Activated CD4-positive, alpha-beta T cell treated with anti-CD3 and anti-CD28 coated beads, Interleukin-2, Interleukin-4, amounts not matched to agents 100 ng/mL and 50 ng/mL, durations not matched to agents 16 hours and 8 hours (primary cell): ENCODE data around the gene RBM17.
"Not testable (repeated sequence)": the region's sequence is repeated elsewhere in the genome, so short reads cannot be mapped to it uniquely, and the experiment has no call there.

Experiments used
- DNase-seq: peaks from one replicate; pipeline ENCODE4 v3.0.0-alpha.2; 2020; ENCODE audit warnings: low spot score

RBM17 gene

DNA sequence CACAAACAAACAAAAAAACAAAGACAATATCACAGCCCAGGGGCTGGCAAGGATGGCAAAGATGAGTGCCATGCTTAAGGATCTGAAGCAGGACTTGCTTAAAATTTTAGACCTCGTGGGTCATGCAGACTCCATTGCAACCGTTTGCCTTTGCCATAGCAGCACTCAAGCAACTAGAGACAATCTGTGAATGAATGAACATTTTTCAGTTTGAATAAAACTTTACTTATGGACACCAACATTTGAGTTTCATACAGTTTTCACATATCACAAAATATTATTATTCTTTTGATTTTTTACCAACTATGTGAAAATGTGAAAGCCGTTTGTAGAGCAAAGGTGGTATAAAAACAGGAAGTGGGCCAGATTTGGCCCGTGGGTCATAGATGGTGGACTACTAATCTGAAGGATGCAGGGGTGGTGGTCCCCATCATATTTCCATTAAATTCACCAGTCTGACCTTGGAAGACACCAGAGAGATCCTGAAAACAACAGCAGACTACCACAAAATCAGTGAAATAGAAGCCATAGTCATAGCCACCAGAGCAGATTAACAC, 8.3 kb upstream of the RBM17 start:
- no peak for DNase-seq

DNA sequence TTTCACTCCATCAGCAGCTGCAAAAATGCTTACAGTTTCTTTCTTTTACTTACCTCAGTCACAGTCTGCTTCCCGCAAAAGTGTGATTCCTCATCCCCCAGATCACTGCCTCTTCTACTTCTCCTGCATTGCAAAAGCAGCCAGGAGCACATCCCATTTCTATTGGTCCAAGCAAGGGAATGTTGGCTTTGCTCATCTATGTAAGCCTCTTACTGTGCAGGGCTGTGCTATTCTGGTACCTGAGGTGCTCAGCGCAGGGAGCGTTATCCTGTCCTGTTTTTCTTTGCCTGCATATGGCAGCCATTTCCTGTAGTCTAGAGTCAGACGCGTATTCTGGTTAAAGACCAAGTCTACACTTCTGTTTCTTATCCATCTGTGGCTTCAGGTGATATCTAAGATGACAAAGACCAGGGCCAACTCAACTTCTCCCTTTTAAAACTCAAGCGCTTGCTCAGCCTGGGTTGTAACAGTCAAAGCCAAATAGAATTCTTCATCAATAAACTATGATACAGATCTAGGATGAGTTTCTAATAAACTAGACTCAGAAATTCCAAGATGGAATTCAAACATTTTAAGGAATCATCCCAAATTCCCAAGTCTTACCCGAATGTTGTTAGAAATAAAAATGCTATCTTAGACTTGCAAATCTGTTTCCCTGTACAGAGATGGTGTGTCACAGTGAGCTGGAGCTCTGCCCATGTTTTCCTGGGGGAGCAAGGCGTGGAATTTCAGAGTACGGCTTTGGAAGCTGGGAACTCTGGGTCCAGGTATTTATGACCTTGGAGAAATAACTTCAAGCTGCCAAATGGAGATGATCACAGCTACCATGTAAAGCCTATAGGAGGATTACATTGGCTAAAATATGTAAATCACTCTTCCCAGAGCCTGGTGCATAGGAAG, 6.1 kb upstream of the RBM17 start:
- DNase-seq = peak; percentile 73

DNA sequence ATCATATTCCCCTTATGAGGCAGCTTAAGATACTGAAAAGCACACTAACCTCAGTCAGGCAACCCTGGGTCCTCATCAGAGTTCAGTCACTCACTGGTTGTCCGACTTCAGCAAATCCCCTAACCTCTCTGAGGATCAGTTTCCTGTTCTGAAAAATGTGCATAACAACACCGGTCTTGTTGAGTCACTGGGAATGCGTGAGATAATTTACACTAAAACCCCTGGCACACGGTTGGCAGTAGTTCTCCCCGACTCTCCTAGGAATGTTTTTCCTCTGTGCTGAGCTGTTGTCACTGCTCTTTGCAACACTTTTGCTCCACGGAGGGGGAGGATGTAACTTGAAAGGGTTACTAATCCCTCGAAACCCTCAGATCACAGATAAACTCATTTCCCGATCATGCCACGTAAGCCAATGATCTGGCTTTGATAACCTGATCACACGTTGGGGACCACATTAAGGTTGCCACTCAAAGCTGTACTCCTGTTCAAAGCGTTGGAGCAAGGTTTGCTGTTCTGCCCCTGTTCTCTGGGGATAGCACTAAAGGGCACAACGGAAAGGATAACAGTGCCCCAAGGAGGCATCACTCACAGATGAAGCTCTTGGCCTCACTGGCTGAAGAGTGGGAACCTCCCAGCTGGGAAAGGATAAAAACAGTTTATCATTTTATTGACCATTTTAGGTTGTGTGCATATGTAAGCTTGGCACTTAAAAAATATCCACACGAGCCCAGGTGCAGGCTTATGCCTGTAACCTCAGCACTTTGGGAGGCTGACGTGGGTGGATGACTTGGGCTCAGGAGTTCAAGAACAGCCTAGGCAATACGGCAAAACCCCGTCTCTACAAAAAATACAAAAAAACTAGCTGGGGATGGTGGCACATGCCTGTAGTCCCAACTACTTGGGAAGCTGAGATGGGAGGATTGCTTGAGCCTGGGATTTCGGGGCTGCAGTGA, 5.0 kb upstream of the RBM17 start:
- peak; percentile 97 for DNase-seq

DNA sequence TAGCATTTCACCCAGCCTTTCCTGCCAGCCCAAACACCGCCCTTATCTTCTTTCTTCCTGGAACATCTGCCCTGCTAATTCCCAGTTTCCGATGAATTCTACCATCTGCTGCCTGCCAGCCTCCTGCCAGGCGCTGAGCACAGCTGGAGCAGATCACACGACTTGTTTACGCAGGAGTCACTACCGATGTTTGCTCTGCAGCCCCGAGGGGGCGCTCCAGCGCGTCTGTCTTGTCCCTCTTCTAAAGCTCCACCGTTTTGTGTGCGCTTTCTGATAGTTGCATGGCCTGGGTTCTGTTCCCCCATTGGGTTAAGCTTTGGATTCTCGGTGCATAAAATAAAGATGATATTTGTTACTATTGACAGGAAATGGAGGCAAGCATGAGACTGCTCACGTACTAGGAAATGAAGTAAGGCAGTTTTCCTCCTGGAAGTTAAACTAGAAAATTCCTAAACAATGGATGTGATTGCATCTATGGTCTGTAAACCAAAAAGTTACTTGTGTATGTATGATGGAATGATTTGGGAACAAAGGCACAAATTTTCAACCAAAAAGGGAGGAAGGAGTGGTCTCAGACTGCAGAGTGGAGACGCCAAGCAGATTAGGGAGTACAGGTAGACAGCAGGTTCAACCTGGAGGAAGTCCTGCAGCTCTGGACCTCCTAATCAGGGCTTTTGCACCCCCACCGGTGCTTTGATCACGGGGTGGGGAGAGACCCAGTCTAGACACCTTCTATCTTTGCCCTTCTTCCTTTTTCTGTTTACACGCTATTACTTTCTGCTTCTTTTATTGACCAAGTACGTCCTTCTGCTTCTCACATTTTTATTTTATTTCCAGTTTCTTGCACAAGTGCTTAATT, 2.2 kb upstream of the RBM17 start:
- peak; percentile 92 for DNase-seq

DNA sequence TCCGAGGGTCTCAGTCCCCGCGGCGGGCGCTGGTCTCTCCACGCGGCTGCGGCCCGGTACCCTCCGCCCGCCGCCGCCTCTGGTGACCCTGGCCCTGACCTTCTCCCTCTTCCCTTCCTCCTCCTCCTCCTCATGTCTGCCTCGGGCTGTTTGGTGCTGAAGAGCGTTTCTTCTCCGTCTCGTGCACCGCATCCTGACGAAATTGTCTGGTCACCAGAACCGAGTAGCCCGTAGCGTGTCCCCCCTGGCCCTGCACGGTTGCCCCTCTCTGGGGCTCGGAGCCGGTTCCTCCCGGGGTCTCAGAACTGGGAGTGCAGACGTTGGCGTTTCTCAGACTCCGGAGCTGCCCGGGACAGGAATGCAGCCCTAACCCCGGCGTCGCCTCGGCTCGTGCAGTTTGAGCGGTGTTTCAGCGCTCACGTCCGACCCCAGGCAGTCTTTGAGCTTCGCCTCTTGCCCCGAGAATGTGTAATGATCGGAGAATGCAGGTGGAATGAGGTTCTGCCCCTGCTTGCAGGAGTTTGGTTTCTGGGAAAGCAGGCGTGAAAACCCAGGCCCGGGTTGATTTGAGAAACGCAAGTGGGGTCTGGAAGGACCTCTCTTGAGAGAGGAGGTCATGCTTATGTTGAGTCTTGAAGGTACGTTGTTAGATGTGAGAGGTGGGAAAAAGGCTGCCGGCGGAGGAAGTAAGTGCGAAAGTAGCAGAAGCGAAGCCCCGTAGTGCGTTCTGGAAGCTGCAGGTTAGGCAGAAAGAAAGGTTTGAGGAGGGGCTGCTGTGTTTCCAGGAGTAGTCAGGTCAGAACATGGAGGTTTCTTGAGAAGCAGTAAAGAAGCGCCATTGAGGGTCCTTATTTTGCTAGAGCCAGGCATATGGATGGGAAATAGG, 743 bp downstream of the RBM17 start:
- no peak for DNase-seq

DNA sequence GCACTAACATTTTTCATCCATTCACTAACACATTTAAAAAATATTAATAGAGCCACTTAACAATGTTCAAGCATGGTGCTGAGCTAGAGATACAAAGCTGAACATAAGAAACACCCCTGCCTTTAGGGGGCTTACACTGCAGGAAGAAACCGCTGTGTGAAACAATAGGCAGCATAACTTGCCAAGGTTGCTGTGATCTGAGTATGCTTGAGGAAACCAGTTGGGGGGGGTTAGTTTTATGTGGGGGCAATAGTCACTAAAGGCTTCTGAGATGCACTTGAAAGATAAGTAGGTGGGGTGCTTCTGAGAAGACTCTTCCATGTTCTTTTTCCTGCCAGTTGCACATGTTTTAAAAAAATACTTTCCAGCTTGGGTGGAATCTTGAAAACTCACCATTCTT, 2.8 kb downstream of the RBM17 start:
- peak; percentile 40 for DNase-seq

DNA sequence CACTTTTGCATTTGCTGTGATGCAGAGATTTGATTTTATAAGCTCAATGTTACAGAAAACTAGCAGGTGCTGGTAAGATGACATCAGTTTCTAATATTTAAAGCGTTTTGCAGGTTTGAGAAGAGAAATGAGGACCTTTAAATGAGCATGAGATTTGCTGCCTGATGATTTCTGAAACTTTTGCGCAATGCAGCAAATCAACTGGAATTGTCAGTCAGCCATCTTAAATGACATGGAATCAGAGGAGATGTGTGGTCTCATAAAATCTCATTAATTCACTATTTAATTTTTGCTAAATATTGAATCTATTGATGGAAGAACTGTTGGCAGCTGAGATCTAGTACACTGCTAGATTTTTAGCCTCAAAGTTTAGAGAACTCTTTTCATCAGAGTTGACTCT, 3.9 kb downstream of the RBM17 start:
- DNase-seq = no peak

DNA sequence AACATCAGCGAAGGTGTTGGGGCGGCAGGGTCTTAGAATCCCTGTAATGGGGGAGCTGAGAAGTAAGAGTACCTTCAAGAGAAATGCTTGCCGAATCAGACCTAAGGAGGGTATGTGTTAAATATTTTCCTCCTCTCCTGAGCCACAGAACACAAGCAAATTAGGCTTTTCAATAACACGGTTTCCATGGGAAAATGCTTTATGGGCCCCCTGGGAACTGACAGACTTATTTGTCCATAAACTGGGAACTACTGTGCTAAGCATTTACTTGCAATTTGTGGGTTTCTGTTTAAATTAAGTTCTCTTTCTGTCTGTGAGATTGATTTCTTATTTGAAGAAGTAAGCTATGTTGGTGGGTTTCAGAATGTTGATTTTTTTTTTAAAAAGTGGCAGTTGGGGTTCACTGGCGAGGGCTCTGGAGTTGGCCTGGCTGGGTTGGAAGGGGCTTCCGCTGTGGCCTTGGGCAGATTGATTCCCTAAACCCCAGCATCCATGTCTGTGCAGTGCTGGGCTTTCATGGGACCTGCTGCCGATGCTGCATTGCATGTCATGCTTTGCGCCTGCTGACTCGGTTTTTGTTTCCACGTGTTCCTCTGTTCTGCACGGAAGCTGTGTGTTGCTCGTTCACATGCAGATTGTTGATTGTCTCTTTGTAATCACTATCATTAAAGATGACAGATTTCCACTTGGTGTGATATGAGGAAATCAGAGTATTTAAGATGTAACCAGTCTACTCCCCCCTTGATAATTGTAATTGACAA, 7.2 kb downstream of the RBM17 start:
- no peak for DNase-seq

DNA sequence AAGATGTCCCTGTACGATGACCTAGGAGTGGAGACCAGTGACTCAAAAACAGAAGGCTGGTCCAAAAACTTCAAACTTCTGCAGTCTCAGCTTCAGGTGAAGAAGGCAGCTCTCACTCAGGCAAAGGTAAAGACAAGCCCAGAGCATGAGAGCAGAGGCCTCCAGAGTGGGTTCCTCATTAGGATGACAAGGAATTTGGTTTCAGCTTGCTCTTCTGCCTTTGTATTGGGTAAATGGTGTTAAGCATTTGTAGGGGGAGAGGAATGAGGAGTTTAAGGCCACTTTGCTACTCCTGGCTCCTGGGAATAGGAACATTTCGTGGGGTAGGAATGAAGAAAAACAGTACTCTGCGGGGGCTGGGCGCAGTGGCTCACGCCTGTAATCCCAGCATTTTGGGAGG, 8.2 kb downstream of the RBM17 start:
- DNase-seq = no peak

DNA sequence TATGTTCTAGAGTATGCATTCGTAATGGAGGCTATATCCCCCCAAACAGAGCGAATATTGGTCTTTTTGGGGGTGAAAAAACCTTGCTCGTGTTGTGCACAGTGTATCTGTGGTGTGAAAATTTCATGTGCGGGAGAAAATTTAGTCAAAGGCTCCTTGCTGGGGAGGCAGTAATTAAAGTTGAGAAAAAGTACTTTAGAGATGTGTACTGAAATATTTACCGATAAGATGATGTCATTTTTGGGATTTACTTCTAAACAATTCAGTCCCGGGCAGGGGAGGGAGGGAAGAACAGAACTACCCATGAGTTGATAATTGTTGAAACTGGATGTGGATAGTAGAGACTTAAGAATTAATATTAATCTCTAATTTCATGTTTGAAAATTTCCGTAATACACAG, 9.3 kb downstream of the RBM17 start:
- DNase-seq = no peak

DNA sequence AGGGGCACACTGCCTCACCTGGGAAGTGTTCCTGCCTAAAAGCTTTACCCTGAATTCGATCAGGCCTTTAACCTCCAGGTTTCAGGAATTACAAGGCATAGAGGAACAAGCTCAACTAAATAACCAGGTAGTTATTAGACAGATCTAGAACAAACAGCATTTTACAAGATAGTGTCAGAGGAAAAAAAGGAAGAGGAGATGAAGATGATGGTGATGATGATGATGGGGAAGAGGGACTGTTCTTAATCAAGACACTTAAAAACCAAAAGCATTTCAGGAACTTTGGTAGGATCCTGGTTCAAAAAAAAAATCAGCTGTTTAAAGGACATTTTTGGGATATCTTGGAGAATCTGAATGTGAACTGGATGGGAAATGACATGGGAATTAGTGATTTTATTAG, 11.5 kb downstream of the RBM17 start:
- DNase-seq = no peak

DNA sequence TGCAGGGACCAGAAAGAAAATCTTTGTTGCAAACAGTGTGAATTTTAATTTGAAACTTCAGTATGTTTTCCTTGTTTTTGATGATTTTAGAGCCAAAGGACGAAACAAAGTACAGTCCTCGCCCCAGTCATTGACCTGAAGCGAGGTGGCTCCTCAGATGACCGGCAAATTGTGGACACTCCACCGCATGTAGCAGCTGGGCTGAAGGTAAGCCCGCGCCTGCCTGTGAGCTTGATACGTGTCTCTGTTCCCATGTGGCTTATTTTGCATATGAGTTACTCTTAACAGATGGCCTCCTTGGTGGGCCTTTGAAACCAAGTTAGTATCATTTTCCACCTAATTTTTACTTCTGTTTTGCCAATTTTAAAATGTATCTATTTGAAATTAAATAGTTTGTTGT, 12.3 kb downstream of the RBM17 start:
- no peak for DNase-seq

DNA sequence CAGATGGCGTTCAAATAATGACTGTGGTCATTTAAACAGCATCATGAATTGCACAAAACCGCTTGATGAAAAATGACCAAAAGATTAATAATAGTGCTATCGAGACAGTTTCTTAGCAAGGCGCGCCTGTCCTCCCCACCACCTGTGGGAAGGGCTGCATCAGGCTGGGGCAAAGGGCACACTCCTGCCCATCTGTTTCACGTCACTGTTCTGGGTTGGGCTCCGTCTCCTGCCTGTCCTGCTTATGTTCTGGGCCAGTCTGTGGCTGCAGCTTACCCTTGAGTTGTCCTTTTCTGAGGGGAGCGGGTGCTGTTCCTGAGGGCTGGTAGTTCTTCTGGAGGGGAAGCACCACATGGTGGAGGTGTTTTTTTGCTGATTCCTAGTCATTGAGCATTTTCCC, 13.3 kb downstream of the RBM17 start:
- DNase-seq = no peak

DNA sequence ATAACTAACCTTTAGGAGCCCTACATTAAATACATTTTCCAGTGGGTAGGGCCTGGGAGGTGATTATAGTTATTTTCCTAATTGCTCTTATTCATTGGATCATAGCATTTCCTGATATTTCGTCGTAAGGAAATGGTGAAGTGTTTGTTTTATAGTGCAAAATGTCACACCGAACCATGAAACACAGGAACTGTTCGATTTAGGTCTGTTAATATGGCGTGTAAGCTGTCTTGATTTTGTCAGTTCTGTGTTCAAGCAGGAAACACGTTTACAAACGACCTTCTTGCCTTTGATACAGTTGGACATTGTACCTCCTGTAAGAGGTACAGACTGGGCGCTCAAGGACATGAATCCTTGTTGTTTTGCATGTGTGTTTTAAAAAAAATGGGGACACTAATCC, 14.8 kb downstream of the RBM17 start:
- DNase-seq = no peak

DNA sequence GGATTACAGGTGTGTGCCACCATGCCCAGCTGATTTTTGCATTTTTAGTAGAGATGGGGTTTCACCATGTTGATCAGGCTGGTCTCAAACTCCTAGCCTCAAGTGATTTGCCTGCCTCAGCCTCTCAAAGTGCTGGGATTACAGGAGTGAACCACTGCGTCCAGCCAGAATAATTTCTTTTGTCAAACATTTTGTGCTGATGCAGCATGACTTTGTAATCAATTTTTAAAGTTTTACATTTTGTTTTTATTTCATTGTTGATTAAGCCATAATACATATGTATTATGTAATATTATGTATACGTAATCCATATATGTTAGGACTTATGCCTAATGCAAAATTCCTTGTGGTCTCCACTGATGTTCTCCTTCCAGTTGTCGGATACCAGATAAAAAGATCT, 18.8 kb downstream of the RBM17 start:
- DNase-seq = not testable (repeated sequence)

DNA sequence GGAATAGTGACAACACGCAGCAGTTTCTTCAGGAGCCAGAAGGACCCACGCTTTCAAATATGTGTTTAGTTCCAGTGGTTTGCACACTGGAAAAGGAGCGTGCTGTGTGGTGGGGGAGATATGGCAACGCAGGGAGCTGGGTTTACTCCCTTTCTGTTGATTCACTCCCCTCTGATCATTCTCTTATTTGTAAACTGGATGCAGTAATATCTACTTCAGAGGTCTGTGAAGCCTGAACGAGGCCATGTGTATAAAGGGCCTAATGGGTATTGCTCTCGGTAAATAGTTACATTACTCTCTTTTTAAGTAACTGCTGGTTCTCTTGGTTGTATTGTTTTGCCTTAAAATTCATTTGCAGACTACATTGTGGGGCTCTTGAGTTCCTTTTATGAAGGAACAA, 19.2 kb downstream of the RBM17 start:
- no peak for DNase-seq

DNA sequence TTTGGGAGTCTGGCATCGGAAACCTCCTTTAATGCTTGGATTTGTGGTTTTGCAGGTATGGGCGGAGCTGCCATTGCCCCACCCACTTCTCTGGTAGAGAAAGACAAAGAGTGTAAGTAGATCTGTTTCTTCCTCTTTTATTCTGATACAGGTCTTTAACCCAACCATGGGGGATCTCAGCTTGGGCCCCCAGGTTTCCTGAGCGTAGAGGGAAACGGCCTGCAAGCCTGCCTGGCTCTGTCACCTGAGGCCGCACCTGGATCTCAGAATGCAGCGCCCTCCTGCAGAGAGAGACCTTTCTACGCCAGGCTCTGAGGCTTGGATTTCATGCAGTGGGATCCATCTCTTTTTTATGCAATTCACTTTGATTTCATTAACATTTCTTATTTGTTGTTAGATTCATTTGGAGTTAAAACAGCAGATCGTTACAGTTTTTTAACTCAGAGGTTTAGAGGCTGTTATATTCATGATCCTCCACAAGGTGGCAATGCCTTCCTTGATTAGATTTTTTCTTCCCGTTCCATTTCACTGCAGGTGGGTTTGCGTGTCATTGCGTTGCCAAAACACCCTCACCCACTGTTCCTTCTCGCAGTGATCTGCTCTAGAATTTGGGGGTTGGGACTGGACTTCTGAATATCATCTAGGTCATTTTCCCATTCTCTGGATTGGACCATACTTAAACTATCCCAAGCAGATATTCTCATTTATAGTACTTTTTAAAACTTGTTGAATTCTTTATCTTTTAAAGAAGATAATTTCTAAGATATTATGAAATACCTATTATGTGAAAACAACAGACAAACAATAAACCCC, 20.0 kb downstream of the RBM17 start:
- DNase-seq = peak; percentile 51

DNA sequence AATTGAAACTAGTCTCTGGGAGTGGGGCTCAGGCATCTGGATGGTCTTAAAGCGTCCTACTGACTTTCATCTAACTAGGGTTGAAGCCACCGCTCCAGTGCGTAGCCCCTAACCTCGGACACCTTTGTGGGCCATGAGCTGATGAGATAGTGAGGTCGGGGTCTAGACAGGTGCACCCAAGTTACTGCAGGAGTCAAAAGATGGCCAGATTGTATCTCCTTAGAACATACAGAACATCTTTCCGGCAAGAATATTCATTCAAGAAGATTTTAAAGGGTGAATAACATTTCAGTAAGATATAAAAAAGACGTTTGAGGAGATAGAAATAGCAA, 20.6 kb downstream of the RBM17 start:
- DNase-seq = no peak

DNA sequence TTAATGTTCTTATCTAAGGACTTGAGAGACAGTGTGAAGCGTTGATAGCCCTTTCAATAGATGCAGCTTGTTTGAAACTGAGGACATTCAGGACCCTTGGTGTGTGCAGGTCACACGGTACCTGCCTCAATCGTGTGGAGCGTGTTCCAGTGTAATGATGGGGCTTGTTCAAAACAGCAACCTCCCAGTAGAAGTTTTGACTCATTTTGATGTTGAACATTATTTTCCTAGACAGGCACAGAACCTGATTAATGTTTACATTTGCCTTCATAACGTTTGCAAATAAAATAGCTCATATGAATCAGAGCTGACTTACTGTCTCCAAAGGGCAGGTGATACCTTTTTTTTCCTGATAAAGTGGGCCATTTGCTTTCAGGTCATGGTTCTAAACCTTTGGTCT, 21.3 kb downstream of the RBM17 start:
- DNase-seq = no peak
